Thyroid gland (tissue), 4 donors: Measurements from ENCODE around the gene CUEDC2. TPM values are rescaled to one million over a fixed set of nuclear protein-coding genes. Genes with fewer than 3 reads are reported as not detected.

Source experiments
- DNase-seq, 2 donors: peaks; one replicate each; pipeline ENCODE4 v3.0.0-alpha.2; 2019
- H3K27ac ChIP-seq, 3 donors: fragments of 200-600 bp; sonication (generic); 1 replicate in 2 of 3; 2 replicates in 1 of 3; pipeline ENCODE4 v1.5.1; 2016 to 2019; ENCODE audit warnings: mild to moderate bottlenecking in 1 of 3, moderate library complexity in 1 of 3
- H3K27me3 ChIP-seq: fragments of 200-600 bp; sonication (generic); one replicate; pipeline ENCODE4 v1.5.1; 2019
- H3K36me3 ChIP-seq, 2 donors: fragments of 200-600 bp; sonication (generic); one replicate each; pipeline ENCODE4 v1.5.1; 2016 to 2019
- H3K4me1 ChIP-seq, 2 donors: fragments of 200-600 bp; sonication (generic); one replicate each; pipeline ENCODE4 v1.5.1; 2017 to 2019
- H3K4me3 ChIP-seq, 3 donors: fragments of 200-600 bp; sonication (generic); replicated peaks in 1 of 3; 1 replicate in 2 of 3; 2 replicates in 1 of 3; pipeline ENCODE4 v1.5.1; 2016; ENCODE audit warnings: mild to moderate bottlenecking in 1 of 3
- H3K9me3 ChIP-seq: fragments of 200-600 bp; sonication (generic); one replicate; pipeline ENCODE4 v1.5.1; 2017
- POLR2A ChIP-seq, 2 donors: fragments of 450-650 bp; IDR thresholded peaks; one replicate each; pipeline ENCODE4 v1.6.1; 2017; ENCODE audit warnings: antibody characterized with exemption in 2 of 2, mild to moderate bottlenecking in 2 of 2, moderate library complexity in 1 of 2
- WGBS, 2 donors: methylation state at CpG; one replicate each; pipeline ENCODE4 v1.1.5; 2017; 5-methylcytosine and 5-hydroxymethylcytosine counted together
- intact Hi-C: fragments of 100-400 bp; cut with DNase I; formaldehyde crosslinking; loops from one replicate; pipeline ENCODE4 v1.15.1; 2023
- total RNA-seq, 4 donors: library from RNA; depleted of rRNA; stranded (reverse); fragments of >200 nt; gene quantifications; one replicate each; pipeline ENCODE4 v1.2.3, GENCODE V29; 2016
- TF ChIP-seq, protein P1 (sequence below), 6 experiments: fragments of 200-600 bp in 3 of 6; fragments of 450-650 bp in 3 of 6; sonication (generic) in 3 of 6; IDR thresholded peaks; one replicate each; pipeline ENCODE4 v1.5.1; 2016 to 2019; ENCODE audit warnings: antibody characterized with exemption in 6 of 6, mild to moderate bottlenecking in 2 of 6, inconsistent platforms in 1 of 6, moderate library complexity in 1 of 6

The CUEDC2 gene
- 10 to 100 TPM; 56.2 to 73.9 (median 62.0) TPM for total RNA-seq

DNA sequence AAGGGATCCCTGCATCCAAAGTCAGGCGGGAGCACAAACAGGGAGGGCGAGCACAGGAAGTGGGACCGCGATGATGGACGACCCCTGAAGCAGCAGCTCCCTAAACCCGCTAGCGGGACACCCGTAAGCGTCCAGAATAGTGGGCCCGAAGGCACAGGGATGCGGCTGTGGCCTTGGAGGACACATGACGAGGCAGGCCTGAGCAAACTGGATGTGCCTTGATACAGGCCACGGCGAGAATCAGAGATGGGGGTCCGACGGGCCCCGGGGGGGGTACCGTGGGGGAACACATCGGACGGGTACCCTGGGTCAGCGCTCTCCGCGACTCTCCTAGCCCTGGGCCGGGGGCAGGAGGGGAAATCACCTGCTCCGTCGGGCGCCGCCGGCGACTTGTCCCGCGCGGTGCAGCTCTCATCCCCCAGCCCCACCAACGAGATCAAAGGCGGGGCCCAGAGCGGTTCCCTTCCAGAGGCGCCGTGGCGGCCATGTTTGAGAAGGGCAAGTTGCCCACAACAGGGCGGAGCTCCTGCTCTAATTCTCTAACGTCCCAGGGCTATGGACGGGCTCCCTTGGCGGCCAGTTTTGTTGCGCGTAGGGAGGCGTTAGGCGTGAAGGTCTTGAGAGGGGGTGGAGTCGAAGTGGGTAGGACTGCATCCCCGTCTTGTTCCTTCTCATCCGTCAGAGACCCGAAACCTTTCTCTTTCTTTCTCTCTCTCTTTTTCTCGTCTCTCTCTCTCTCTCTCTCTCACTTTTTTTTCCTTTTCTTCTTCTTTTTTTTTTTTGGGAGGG lies at the start of gene CUEDC2:
CUEDC2 (minus strand) TSS at position 413 of the 789 bp plus-strand sequence. CDS start 7,386 bp downstream, outside the sequence.
- intact Hi-C loops = no loop called here

DNA sequence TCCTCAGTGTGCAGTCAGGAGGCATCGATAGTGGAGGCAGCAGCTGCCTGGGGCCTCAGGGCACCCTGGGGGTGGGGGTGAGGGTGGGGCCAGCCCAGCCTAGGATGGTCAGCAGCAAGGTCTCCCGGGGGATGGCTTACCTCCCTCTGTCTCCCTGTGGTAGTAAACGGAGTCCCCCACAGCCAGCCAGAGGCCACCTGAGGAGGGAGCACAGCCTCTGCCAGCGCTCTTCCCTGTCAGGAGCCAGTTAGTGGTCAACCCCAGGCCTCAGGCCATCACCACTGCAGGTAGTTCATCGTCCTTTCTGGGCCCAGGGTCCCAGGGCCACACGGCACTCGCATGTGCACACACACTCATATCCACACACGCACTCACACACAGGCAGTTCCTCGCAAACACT lies 48.0 kb upstream of the CUEDC2 start:
- intact Hi-C loops = loop anchor here (5.0 kb wide), 1 partner anchor 83 kb away; the partner anchor contains the start of gene NFKB2
- Histone ChIP-seq H3K4me3 (no peak overlapping the region), H3K36me3 (peaks cover 50 to 57% of the 10 kb centered on the region in 2 donors), H3K9me3 (no peaks in the 10 kb centered on the region), H3K27ac (no peak overlapping the region), H3K27me3 (no peaks in the 10 kb centered on the region), H3K4me1 (peaks cover 5 to 11% of the 10 kb centered on the region in 2 donors)
- TF ChIP-seq POLR2A (IDR thresholded peaks at IDR 0.05) = no peak
- TF ChIP-seq, protein P1, sequence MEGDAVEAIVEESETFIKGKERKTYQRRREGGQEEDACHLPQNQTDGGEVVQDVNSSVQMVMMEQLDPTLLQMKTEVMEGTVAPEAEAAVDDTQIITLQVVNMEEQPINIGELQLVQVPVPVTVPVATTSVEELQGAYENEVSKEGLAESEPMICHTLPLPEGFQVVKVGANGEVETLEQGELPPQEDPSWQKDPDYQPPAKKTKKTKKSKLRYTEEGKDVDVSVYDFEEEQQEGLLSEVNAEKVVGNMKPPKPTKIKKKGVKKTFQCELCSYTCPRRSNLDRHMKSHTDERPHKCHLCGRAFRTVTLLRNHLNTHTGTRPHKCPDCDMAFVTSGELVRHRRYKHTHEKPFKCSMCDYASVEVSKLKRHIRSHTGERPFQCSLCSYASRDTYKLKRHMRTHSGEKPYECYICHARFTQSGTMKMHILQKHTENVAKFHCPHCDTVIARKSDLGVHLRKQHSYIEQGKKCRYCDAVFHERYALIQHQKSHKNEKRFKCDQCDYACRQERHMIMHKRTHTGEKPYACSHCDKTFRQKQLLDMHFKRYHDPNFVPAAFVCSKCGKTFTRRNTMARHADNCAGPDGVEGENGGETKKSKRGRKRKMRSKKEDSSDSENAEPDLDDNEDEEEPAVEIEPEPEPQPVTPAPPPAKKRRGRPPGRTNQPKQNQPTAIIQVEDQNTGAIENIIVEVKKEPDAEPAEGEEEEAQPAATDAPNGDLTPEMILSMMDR (IDR thresholded peaks at IDR 0.05) = no peak
- WGBS, 2 donors = 89 to 95% methylated on average over 6 to 9 of the region's 9 CpGs
- no peak for DNase-seq

More for the DNA sequence above, at the start of gene CUEDC2:
- no peaks in the 10 kb centered on the region for H3K27me3 ChIP-seq
- H3K36me3 ChIP-seq = no peaks in the 10 kb centered on the region
- peak; percentile 96 to 97 for DNase-seq
- peak within 1 kb of the TSS; percentile 51 to 79 (median 74) for H3K27ac ChIP-seq
- 0 to 1% methylated on average over 15 to 27 of the region's 52 CpGs for WGBS, 2 donors
- H3K4me1 ChIP-seq = peaks cover 7 to 15% of the 10 kb centered on the region in 2 donors
- peak in 1 of 2 donors; percentile 45 for TF ChIP-seq POLR2A (IDR thresholded peaks at IDR 0.05)
- TF ChIP-seq, protein P1 (IDR thresholded peaks at IDR 0.05) = no peak
- no peaks in the 10 kb centered on the region for H3K9me3 ChIP-seq
- H3K4me3 ChIP-seq = peak within 1 kb of the TSS; percentile 75 to 97 (median 90)

DNA sequence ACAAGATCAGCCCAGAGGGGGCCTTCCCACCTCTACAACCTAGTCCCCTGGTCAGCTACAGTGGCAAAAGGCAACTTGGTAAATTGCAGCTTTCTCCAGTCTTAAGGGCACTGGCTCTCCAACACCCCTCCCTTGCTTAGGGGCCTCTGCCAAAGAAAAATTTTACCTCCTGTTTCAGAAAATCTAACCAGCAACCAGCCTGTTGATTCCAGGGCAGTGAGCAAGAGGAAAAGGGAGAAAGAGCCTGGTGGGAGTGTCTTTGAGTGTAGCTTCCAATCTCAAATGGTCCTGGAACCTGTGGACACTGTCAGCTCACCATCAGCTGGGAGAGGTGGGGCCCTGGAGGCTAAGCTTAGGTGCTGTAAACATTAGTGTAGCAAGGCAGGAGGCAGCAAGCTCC lies 47.3 kb upstream of the CUEDC2 start:
- intact Hi-C loops = loop anchor here (5.0 to 10.0 kb wide), 2 partner anchors 82 to 245 kb away; partner anchors contain the start of gene NFKB2
- Histone ChIP-seq H3K27ac (no peak overlapping the region), H3K9me3 (no peaks in the 10 kb centered on the region), H3K27me3 (no peaks in the 10 kb centered on the region), H3K36me3 (peaks cover 43 to 50% of the 10 kb centered on the region in 2 donors), H3K4me1 (peaks cover 5 to 11% of the 10 kb centered on the region in 2 donors), H3K4me3 (no peak overlapping the region)
- no peak for DNase-seq
- TF ChIP-seq POLR2A (IDR thresholded peaks at IDR 0.05) = no peak
- TF ChIP-seq, protein P1 (IDR thresholded peaks at IDR 0.05) = no peak

- Histone ChIP-seq H3K36me3 (peaks cover 14 to 19% of the 10 kb centered on the region in 2 donors), H3K27me3 (no peaks in the 10 kb centered on the region), H3K4me1 (peaks cover 5 to 11% of the 10 kb centered on the region in 2 donors), H3K27ac (peak overlapping the region; percentile 24 to 75 (median 48)), H3K4me3 (no peak overlapping the region), H3K9me3 (no peaks in the 10 kb centered on the region)
- intact Hi-C loops = loop anchor here (10.0 kb wide), 1 partner anchor 242 kb away; no protein-coding TSS in a partner anchor
- DNase-seq = peak; percentile 90 to 94
- 29 to 31% methylated on average over 9 of the region's 9 CpGs for WGBS, 2 donors
- TF ChIP-seq, protein P1 (IDR thresholded peaks at IDR 0.05) = peak in 1 of 6 experiments; percentile 11
- peak in 1 of 2 donors; percentile 46 for TF ChIP-seq POLR2A (IDR thresholded peaks at IDR 0.05)
These were observed 44.2 kb upstream of the CUEDC2 start for GRCh38 chr10:102476466-102477141.
